HG03378 (cell line): ENCODE results near the gene RAC2.

ENCODE experiments used
- ATAC-seq: cut with Tn5 transposase; IDR thresholded peaks from one replicate; pipeline ENCODE4 v1.9.1; 2021; ENCODE audit warnings: mild to moderate bottlenecking, moderate library complexity; ENCODE audit not compliant: unreplicated experiment

The RAC2 gene

DNA sequence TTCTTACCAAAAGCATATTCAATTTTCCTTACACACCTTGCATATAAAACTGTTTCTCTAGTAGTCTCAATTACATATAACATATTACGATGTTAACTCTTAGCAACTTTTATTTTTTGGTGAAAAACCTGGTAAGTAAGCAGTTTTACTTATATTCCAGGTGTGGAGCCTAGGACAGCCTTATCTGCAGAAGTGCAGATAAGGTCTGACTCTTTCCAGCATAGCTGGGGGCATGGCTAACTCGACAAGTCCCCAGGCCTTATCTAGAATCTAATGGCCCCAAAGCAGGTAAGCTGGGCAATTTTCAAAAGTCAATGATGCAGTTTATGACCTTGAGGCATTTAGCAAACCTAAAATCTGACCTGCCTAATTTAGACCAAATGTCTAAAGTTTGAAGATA, 51.9 kb downstream of the RAC2 start:
- ATAC-seq: no peak

DNA sequence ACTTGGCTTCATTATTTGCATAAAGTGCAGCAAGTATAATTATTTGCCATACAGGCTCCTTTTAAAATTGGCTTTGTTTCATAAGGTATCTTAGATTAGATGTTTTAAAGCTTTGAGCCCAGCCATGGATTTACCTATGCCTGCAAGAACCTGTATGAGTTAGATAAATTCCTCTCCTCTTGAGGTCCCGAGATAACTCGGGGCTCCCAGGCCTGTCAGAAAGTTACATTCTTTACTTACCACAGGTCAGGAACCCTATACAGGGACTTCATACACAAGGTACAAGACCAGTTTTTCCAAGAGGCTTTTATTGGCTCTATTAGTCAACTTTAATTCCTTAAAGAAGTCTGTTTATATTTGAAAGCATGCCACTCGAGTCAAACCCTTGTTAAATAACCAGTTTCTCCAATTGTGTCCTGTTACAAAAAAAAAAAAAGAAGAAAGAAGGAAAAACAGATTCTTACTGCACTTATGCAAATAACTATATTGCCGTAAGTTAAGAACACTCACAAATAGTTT, 53.7 kb downstream of the RAC2 start:
- no peak for ATAC-seq

DNA sequence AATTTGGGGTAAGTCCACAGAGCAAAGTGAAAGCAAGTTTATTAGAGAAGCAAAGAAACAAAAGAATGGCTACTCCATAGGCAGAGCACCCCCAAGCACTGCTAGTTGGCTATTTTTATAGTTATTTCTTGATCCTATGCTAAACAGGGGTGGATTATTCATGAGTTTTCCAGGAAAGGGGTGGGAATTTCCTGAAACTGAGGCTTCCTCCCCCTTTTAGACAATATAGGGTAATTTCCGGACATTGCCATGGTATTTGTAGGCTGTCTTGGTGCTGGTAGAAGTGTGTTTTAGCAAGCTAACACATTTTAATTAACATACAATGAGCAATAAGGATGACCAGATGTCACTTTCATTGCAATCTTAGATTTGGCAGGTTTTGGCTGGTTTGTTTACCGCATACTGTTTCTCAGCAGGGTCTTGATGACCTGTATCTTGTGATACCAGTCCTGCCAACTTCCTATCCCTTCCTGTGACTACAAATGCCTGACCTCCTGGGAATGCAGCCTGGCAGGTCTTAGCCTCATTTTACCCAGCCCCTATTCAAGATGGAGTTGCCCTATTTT, 55.1 kb downstream of the RAC2 start:
- no peak for ATAC-seq

DNA sequence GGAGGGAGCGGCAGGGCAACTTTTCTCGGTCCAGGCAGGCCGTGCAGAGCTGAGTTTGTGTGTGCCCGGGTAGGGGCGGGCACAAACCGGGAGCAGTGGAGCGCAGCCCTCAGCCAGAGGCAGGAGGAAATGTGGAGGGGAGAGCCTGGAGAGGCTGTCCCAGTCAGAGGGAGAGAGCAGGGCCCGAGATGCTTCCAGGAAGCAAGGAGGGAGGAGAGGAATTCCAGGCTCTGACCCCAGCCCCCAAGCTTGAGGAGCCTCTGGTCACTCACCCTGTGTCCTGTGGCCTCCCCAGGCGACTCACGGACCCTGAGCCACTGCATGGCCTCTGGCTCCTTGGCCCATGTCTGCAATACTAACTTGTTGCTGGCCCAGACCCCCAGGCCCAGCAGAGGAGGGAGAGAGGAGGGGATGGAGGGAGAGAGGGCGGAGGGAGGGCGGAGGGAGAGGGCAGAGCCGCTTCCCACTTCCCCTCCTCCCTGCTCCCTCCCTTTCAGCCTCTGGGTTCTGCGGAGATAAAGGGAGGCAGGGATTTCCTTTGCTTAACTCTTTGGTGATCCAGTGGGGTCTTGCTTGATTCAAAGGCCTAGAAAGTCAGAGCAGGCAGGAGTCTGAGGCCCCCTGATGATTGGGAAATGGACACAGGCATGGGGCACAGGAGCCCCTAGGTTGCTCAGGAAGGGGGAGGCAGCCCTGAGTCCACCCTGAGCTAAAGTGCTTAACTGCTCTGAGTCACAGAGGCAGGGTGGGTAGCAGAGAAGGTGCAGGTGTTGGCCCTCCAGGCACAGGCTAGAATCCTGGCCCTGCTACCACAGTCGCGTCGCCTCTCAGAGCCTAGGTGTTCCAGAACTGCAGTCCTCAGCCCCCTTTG, 55.9 kb downstream of the RAC2 start, which contains the start of gene C1QTNF6:
Gene C1QTNF6, minus strand, starts transcription at position 357 of the 871 bp plus-strand sequence. Its CDS starts 34 bp downstream, at position 323.
- ATAC-seq: no peak

DNA sequence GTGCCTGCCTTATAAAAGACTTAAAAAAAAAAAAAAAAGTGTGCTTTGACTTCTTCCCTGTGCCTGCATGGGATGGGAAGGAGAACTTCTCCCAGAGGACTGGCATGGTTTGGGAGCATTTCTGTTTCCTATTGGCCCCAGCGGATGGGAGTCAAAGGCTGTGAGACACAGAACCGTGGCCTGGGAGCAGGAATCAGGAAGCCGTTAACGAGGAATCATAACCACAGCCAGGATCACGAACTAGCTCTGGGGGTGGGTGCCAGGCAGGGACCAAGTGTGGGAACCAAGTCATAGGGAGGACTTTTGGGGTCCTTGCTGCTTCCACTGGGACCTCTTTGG, 56.5 kb downstream of the RAC2 start:
- no peak for ATAC-seq

DNA sequence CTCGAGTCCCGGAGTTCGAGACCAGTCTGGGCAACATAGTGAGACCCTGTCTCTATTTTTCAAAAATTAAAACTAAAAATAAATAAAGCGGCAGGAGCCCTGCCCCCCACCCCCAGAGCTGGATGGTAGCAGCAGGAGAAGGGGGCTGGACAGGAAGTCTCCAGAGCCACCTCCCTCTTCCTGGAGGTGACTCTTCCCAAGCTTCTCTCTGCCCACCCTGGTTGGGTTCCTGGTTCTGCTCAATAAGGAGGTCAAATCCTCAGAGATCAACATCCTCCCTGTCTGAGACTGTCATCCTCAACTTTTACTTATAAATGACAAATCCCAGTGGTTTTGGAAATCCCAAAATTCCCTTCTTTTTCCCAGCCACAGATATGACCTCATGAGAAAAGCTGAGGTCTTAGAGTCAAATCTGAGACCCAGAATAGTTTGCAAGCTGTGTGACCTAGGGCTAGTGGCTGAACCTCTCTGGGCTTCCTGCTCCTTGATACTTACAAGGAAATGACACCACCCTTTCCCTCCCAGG, 57.0 kb downstream of the RAC2 start:
- ATAC-seq: no peak

DNA sequence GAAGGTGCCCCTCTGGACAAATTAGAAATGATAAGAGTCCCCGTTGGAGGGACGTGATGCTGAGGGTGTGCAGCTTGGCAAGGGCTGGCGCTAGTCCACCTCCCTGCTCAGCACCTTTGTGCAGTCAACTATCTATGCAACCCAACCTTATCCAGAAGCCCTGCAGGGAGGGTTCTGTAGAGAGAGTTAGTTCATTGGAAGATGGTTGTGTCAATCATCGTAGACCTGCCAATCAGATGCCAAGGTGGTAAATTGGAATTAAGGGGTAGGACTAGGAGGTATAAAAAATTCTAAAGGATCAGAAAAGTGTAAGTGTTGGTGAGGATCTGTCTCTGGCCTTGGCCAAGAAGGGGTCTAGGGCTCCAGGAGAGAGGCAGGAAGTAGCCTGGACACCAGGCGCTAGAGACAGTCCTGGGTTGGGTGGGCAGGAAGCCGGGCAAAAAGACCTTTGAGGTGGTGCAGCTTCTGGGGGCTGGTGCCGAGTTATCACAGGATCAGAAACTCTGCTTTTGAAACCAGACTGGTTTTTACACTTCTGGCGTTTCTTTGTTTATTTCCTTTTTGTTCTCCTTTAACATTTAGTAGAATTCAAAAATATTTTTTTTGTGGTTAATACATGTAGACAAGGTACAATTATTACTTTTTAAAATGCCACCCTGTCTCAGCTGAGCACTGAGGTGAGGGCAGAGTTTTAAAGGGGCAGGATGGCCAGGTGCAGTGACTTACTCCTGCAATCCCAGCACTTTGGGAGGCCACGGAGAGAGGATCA, 57.7 kb downstream of the RAC2 start:
- no peak for ATAC-seq

DNA sequence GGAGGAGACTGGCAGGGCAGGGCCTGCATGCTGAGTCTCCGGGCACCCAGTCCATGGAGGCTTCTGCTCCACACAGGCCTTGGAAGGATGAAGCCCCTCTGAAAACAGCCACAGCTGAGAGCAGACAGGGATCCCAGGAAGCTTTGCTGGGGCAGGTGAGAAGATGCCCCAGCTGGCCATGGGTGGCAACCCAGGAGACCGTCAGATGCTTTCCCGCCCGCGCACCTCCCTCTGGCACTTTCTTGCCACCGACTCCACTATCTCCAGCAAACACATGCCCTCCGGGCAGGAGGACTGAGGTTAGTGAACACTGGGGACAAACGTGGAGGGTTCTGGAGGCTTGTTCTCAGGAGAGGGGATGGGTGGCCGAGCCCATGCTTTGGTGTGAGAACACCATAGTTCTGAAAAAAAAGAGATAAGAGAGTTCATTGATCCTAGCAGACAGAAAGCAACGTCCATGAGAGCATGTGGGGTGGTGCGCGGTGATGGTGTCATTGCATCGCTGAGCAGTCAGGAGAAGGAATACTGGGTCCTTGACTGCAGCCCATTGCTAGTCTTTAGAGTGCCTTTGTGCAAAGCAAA, 58.3 kb downstream of the RAC2 start:
- ATAC-seq: no peak

DNA sequence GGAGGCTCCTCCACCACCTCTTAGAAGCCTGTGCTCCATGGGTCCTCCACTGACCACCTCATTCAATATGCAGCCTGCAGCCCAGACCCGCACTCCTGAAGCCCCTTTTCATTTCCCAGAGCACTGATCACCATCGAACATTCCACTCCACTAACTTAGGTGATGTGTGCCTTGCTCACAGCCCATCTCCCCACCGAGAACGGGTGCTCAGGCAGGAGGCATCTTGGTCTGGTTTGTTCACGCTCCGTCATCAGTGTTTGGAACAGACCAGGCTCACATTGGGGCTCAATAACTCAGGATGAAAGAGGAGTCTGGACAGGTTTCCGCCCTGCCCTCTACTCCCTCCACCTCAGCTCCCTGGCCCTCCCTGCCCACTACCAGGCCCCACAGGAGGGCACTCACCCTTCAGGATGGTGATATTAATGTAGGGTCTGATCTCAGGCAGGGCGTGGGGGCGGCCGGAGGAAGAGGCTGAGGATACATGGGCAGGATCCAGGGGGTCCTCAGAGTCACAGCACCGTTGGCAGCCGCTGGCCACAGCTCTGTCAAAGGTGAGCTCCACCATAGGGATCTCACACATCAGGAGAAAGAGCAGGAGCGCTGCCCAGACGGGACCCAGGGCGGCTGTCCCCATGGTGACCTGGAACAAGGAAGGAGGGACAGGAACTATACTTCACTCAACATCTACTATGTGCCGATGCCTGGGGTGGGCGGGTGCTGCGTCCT, 59.1 kb downstream of the RAC2 start:
- ATAC-seq: no peak

DNA sequence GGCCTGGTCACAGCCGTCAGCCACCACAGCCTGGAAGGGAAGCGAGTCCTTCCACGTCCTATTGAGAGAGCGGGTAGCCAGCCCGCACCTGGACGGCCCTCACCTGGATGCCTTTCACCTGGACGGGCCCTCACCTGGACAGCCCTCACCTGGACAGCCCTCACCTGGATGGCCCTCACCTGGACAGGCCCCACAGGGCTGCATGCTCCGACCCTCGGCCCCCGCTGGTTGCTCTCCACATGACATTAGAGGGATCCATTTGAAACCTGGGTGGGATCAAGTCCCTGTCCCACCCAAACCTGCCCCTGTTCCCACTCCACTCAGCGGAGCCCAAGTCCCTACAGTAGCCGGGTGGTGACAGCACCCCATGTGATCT, 59.7 kb downstream of the RAC2 start:
- ATAC-seq: no peak

DNA sequence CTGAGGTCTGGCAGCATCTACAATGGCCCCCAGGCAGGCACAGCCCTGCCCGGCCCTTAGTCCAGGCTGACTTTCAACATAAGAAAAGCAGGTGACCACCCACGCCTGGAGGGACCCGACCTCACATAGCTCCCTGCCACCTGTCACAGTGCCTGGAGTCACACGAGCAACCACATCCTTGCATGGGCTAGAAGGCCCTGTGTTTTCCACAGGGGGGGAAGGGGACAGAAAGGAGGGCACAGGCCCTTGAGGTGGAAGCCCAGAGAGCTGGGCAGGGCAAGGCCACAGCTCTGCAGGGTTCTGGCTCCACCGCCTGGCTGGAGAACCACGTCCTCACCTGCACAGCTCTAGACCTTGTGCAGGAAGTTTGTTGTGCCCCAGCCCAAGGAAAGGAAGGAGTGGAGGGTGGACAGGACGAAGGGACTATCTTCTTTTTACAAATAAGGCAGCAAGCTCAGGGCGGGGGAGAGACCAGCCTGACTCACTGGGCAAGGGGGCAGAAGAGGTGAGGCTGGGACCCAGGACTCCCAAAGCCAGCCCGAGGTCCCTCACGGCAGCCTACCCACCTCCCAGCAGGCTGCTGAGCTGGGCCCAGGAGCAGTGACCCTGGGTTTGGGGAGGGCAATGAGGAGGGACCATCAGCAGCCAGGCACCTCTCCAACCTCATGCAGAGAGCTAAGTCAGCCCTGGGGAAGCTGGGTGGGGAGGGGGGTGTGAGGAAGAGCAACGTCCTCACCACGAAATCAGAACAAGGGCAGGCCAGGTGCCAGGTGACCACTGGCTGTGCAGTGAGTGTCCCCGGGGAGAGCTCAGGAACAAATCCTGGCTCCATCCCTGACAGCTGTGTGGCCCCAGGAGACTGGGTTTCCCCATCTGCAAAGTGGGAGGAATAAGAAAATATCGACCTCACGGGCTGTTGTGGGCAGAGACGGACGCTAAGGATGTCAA, 60.4 kb downstream of the RAC2 start:
- no peak for ATAC-seq

DNA sequence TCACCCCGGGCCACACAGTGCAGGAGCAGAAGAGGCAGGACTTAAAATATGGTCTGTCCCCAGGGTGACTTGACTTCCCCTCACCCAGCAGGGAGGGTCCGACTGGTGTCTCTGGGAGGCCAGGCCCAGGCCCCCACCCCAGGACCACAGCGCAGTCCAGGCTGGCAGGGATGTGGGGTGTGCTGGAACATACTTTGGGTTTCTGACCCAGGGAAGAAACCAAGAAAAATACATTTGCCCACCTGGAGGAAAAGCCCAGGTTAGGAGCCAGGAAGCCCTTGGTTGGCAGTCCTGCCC, 61.2 kb downstream of the RAC2 start:
- ATAC-seq: no peak

DNA sequence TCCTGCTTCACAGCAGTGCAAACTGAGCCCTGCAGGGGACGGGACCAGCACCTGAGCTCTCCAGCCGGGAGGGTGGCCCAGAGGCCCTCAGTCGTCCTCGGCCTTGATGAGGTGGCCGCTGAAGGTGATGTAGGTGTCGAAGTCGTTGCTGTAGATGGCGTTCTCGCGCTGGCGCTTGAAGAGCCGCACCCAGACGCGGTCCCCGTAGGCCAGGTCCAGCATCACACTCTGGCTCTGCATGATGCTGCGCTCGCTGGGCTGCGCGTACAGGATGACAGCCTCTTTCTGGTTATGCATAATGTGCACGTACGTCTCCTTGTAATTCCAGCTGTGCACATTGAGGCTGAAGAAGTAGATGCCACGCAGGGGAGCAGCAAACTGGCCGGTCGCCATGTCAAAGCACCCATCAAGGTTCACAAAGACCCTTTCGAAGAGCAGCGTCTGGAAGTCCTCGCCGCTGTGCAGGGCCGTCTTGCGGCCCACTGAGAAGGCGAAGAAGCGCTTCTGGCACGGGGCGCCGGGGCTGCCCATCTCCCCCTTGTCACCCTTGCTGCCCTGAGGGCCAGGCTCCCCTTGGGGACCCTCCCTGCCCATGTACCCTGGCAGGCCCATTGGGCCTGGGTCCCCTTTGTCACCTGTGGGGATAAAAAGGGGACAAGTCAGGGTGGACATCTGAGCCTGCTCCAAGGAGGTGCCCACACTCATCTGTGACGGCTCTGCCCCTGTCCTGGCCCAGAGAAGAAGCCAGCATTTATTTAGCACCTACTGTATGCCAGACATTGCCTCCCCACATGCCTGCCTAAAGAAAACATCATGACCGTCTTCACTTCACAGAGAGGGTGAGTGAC, 61.7 kb downstream of the RAC2 start:
- ATAC-seq: no peak

DNA sequence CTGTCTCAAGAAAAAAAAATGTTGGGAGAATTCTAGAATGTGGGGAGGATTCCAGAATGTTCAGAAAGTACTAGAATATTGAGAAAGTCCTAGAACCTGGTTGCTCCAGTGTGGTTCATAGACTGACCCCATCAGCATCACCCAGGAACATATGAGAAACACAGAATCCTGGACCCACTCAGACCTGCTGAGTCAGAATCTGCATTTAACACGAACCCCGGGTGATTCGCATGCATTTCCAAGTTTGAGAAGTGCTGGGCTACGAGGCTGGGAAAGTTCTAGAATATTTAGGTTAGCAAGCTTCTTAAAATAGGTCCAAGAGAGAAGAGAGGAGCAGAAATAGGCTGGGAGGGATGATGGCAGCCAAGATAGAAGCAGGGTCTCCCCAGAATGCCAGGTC, 62.4 kb downstream of the RAC2 start:
- no peak for ATAC-seq

DNA sequence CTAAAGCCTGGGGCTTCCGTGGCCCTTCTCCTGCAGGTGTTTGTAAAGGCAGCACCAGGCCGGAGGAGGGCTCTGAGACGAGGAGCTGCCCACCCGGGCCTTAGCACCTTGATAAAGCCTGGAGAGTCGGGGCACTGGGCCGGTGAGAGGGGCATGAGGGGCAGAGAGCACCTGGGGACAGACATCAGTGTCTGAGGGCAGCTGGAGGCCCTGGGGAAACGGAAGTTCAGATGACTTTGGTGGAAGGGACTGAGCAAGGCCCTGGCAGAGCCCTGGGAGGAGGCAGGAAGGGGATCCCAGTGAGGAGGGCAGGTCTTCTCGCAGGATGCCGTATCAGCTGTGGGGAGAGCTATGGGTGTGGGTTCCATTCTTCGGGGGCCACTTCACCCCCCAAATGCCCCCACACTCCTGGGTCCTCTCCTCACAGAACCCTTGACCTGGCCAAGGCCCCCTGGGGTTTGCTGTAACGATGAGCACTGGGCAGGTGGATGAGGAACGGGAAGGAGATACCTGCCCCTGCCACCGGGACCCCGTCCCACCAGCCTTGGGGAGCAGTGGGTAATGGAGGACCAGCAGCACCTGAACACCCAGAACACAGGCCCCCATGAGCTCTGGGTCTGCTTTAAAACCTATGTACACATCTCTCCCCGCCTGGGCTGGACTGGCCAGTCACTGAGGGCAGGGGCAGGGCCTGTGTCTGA, 63.4 kb downstream of the RAC2 start:
- ATAC-seq: no peak

DNA sequence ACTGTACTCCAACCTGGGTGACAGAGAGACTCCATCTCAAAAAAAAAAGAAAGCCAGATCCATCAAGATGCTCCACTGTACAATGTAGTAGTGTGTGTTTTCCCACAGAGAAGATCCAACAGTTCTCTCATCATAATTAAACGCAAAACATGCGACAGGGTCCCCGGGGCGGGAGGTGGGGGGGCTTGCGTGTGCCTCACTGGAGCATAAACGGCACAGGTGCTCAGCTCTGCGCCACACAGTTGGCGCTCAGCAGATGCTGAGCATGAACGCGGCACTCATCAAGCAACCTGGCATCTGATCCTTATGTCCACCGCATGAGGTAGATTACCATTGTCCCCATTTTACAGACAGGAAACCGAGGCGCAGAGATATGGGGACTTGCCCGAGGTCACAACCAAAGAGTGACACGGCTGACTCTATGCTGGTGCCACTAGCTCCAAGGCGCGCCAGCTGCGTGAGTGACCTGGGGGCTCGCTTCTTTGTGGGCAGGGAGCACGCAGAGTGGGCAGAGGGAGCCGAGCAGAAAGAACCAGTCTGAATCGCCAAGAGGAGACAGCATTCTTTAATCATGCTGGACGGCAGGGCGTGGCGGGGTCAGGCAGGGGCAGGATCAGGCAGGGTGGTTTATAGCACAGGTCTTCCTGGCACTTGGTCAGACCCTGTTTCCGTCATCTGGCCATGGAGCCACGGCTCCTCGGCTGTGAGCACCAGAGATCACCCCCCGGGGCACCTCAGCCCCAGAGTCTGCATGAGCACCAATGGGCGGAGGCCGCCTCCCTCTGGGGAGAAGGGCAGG, 64.2 kb downstream of the RAC2 start:
- no peak for ATAC-seq

DNA sequence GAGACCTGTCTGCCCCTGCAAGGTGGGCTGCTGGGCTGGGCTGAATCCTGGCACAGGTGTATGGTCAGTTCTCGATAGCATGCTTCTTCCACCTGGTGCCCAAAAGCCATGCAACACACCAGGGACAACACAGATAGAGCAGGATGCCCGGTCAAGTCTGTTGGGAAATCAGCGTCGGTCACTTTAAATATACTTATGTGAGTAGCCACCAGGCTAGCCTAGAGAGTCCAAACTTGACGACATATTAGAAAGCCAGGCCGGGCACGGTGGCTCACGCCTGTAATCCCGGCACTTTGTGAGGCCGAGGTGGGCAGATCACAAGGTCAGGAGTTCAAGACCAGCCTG, 65.0 kb downstream of the RAC2 start:
- no peak for ATAC-seq
